Stimulated activated CD8-positive, alpha-beta memory T cell treated with anti-CD3 and anti-CD28 coated beads, Interleukin-15, amount 100 ng/mL, for 24 hours (primary cell): Measurements from ENCODE around the gene PRDM15.

ENCODE experiments used
- DNase-seq: peaks from one replicate; pipeline ENCODE4 v3.0.0-alpha.2; 2020; ENCODE audit warnings: low read depth

Gene PRDM15

GRCh38 chr21:41864311-41865001 is 14.7 kb downstream of the PRDM15 start:
- DNase-seq = no peak

DNA sequence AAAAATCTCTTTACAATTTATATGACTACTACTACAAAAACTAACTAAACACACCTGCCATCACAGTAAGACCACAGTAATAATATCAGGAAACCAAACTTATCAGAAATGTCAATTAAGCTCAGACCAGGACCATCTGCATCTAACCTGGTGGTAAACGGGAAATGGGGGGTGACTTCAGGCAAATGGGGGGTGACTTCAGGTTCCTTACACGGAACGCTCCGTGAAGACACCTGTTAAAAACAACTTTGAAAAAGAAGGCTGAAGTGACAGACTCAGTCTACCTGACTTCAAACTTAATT is 15.8 kb downstream of the PRDM15 start:
- no peak for DNase-seq

DNA sequence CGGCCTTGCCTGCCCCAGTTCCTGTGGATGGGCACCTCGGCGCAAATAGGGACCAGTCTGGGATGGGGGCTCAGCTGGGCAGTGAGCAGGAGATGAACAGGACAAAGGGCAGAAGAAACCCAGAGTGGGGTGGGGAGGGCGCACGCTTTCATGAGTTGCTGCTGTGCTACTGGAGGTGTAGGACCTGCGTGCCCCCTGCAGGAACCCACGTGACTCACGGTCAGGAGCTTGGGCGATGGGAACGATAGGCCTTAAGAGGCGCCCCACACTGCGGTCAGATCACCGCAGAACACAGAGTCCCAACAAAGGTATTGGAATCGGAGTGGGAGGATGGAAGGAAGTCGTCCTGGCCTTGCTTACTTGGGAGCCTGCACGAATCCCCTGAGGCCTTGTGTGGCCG is 17.2 kb downstream of the PRDM15 start:
- no peak for DNase-seq

DNA sequence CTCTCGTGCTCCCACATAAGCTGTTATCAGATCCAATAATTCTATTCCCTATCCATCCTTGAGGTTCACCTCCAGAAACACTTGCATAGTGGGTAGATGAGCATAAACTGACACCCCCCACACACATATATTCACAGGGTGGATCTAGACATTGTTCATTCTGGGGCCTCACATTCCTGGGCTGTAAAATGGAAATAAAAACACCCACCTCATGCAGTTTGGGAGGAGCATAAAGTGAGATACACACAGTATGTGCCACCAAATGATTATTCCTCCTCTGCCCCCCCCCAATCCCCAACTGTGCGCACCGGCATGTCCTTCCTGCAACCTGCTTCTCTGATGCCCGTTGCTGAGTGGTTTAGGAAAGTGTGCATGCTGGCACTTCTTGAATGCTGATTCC is 17.9 kb downstream of the PRDM15 start:
- no peak for DNase-seq

GRCh38 chr21:41859297-41859980 is 19.7 kb downstream of the PRDM15 start:
- no peak for DNase-seq

DNA sequence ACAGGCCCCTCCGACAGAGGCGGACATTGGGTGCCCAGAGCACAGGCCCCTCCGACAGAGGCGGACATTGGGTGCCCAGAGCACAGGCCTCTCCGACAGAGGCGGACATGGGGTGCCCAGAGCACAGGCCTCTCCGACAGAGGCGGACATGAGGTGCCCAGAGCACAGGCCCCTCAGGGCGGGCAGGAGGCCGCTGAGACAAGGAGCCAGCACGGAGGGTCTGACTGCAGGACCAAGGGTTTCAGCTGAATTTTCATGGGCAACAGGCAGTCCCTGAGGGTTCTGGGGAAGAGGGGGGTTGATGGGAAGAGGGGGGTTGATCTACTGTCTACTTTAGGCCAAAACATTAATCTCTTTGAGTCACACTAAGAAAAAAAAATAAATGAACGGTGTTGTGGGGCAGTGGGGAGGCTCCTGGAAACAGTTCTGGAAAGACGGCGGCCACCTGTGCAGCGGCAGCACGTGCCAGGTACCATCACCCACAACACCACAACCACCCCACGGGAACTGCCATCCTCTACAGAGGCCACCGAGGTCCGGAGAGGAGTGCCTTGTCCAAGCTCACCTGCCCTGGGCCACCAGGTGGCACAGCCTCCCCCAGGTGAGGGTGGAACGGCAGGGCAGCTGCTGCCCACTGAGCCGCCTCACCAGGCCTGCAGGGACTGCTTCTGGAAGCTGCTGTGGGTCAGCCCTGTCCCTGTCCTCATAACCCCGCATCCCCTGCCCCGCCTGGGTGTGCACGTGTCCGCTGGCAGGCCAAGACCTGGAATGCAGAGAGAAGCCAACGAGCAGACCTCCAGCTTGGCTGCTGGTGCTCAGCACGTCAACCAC is 20.5 kb downstream of the PRDM15 start:
- DNase-seq = no peak

DNA sequence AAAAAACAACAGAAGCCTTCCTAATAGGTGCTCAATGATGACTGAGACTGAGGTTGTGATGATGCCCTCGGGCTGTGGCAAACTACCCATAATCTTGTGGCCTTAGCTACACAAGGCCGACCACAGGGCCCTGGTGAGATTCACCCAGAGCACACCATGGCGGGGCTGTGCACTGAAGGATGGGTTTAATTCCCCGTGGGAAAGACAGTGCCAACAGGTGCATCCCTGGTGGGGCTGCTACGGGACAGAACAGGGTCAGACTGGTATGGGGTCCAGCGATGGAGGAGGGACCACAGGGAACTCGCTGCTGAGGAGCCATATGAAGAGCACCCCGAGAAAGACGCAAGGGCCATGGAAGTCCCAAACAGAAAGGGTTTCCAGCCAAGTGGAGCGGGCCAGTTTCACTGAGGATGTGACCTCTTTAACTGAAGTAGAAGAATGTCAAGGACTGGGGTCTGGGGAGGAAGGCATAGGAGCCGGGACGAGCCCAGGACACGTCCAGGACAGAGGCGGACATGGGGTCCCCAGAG is 21.3 kb downstream of the PRDM15 start:
- no peak for DNase-seq

DNA sequence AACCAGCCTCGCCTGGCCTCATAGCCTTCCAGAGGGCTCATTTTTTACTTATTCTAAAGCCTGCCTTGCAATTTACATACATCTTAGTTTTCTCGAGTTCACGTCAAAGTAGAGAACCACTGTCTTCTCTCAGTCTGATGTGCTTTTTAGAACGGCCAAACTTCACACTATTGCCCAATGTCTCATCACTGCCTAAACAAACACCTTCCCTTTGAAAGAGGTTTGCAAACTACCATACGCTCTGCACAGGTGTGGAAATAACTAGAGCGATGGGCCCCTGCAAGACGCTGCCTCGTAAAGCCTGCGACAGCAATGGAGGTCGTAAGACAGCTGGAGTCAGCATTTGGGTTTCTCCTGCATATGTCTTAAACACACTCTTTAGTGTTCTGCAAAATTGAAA is 22.6 kb downstream of the PRDM15 start:
- no peak for DNase-seq

DNA sequence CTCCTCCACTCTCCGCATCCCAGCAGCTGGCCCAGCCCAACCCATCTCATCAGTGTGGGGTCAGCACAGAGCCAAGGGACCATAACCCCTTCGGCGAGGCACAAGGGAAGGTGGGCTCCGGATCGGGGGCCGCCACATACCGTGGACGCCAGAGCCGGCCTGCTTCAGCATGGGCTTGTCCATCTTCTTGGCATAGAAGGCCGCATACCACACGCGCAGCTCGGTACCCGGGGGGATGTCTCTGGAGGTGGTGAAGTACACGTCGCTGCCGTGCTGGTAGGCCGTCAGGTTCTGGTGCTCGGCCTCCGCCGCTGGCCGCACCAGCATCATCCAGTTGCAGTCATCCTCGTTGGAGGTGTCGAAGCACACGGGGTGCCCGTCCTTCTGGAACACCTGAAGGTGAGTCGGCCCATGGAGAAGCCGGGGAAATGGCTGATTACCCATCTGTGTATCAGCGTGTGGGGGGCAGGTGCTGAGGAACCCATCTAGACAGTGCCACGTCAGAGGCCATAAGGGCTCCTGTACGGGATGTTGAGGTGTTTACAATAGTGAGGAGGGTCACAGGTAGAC is 24.6 kb downstream of the PRDM15 start:
- no peak for DNase-seq

DNA sequence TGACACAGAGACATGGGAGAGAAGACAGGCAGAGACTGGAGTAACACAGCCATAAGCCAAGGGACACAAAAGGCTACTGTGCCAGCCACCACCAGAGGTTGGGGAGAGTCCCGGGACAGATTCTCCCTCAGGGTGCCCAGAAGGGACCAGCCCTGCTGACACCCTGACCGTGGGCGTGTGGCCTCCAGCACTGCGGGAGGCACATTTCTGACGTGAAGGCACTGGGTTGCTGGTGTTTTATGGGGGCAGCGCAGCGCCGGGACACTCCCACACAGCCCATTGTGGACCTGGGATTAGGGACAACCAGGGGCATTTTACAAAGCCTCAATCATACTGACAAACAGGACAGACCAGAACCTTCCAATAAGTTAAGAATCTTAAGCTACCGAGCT is 26.2 kb downstream of the PRDM15 start:
- no peak for DNase-seq

DNA sequence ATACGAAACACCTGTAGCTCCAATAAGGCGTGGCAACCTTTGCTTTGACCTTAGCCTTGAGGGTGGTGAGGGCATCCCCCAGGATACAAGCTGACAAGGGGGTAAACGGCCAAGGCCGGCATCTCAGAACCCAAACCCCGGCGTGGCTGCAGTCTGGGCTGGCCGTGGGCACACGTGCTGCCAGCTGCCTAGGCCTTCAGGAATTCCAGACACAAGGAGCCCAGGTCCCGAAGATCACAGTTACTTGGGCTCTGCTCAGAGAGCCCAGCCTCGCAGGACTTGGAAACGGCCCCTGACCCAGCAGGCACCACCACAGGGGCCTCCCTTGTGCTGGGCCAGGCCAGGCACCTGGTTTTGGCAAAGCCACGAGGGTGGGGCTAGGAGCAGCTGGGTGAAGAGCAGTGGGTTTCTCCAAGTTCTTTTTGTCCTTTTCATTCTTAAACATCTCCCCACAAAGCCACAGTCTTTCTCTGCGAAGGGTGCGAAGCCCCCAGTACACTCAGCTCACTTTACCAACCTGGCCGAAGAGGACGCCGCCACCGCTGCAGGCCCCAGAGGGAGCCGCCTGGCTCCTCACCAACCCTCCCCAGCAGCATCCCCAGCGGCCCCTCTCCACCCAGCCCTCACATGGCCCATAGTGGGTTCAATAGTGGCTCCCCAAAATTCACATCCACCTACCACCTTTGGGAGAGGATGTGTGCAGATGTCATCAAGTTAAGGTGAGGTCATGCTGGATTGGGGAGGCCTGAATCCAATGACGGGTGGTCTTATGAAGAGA is 26.8 kb downstream of the PRDM15 start:
- DNase-seq = no peak

DNA sequence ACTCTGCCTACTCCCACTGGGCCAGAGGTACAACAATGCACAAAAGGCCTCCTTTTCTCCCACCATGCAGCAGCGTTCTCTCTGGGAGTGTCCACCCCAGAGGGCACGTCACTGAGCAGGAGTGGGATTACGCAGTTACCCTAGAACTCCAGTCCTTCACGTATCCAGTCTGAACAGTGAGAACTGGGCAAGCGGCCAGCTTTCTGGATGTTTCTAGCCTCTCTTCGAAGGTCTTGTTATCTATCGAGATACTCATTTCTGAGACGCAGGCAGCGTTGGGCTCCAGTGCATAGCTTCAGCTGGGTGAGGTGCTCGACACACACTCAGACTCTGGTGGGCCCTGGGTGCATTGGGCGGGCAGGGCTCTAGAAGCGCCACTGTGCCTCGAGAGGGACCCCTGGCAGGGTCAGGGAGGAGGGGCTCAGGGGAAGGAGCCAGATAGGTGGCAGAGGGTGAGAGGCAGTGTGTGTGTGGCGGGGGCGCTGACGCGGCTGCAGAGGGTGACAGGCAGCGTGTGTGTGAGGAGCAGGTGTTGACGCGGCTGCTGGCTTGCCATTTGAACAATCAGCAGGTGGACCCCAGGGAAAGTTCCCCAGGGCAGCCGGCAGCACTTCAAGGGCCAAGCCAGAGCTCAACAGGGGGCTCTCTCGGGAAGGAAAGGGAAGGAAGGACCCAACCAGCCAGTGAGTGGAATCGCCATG is 27.9 kb downstream of the PRDM15 start:
- DNase-seq = no peak

DNA sequence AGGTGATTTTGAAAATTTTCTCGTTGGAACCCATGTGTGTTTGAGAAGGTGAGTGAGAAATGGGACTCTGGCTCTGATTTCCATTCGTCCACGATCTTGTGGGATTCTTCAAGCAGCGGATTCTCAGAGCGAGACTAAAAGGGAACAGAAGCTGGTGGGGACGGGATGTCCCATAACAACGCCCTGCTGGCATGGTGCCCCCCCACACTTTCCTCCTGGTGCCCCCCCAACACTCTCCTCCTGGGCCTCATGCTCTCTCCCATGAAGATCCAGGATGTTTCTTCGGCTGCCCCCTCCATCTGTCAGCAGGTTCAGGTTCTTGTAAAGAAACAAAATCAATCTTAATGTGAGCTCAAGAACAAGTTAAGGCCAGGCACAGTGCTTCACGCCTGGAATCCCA is 29.1 kb downstream of the PRDM15 start:
- no peak for DNase-seq

DNA sequence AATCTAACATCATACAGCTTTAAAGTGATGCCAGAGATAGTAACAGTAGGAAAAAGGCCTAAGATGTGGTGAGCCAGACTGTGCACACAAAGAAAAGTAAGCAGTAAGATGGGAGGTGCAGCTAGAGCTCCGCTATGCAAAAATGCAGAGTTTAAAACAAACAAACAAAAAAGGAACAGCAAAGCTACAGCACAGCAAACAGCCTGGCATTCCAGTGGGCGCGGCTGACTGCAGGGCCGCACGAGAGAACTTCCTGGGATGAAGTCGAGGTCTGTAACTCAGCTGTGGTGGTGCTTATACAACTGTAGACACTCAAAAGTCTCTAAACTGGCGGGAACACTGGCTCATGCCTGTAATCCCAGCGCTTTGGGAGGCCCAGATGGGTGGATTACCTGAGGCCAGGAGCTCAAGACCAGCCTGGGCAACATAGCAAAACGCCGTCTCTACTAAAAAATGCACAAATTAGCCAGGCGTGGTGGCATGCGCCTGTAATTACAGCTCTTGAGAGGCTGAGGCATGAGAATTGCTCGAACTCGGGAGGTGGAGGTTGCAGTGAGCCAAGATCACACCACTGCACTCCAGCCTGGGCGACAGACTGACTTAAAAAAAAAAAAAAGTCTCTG is 30.1 kb downstream of the PRDM15 start:
- no peak for DNase-seq

- no peak for DNase-seq
These were observed 30.6 kb downstream of the PRDM15 start for GRCh38 chr21:41848533-41848932.

DNA sequence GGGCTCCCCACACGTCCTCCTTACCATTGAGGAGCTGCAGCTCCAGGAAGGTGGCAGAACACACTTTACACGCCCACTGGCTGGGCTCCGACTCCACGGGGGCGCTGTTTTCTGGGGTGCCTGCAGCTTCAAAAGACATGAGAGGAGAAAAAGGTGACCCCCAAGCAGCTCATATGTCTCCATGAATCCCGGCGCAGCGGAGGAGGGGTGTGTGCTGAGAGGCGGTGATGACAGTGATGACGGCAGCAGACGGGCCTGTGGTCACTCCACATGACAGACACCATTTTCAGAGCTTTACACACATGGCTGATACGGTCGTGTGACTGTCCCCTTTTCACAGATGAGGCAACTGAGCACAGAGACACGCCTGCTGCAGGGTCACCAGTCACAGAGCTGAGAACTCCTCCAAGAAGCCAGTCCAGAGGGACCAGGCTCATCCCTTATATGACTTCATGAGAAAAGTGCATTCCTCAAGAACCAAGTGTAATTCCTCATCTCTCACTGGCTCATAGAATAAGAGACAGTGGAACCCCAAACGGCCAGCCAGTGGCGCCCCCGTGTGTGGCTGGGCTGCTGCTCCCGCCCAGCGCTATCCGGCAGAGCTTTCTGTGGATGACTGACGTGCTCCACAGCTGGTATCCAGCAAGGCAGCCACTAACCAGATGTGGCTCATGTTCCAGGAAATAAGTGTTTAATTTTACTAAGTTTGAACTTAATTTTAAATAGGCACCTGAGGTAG is 31.9 kb downstream of the PRDM15 start:
- no peak for DNase-seq

- no peak for DNase-seq
These were observed 32.6 kb downstream of the PRDM15 start for GRCh38 chr21:41846536-41846935.

DNA sequence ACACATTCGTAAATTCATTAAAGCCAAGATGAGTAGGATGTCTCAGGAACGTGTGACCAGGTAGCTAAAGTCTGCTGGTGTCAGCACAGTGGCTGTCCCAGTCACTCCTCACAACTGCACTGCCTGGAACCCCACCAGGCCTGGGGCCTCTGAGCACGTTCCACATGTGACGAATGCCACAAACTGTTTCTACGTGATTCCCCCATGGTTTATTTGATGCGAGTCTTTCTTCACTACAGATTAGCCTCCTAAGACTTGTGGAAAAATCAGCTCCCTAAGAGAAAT is 33.2 kb downstream of the PRDM15 start:
- no peak for DNase-seq

DNA sequence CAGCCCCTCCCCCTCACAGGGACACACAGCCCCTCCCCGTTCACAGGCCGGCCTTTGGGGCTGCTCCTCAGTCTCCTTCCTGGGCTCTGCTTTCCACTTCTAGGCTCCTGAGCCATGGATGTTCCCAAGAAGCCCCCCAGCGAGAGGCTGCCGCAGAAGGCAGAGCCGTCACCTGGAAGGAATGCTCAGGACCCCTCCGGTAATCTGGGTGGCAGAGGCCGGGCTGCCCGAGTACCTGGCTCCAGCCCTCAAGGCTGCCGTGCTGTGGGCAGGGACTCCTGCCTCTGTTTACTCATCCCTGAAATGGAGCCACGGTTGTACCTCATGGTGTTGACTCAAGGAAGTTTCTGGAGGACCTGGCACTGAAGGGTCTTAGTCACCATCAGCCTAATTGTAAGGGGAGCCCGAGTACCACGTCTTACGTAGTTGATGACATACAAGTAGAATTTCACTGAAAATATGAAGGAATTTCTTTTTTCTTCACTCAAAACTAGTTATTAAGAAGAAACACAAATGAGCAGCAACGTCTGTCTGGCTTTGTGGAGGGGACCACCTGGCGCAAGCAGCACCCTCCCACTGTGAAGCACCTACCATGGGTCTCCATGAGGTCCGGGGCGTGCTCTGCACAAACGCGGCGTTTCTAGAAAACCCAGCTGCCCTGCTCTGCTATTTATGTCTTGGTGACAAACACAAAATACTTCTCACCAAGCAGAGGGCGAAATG is 33.7 kb downstream of the PRDM15 start:
- no peak for DNase-seq

DNA sequence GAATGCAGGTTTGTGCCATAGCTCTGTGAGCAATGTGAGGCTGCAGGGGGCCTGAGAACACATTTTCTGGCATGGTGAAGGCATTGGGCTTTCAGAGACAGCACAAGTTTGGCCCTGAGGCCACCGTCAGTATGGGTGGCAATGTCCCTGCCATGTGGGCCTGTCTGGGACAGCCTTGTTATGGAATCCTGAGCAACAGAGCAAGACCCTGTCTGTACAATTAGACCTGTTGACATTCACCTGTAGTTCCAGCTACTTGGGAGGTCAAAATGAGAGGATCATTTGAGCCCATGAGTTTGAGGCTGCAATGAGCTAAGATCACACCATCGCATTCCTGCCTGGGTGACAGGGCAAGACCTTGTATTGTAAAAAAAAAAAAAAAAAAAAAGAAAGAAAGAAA is 35.6 kb downstream of the PRDM15 start:
- no peak for DNase-seq
